ENCODE measurements around the gene HOOK2. TPM values are rescaled to one million over a fixed set of nuclear protein-coding genes. Genes with fewer than 3 reads are reported as not detected.

The HOOK2 gene
- total RNA-seq, 4 donors from 2014 or later: 13.5 to 24.1 (median 14.6) TPM

GRCh38 chr19:12757544-12758274 is 17.6 kb downstream of the HOOK2 start:
- H3K4me3 ChIP-seq: peak overlapping the region in 1 of 2 donors; percentile 47
- peak overlapping the region in 3 of 4 donors; percentile 1 to 67 (median 51) for H3K27ac ChIP-seq
- no peaks in the 10 kb centered on the region for H3K9me3 ChIP-seq
- H3K27me3 ChIP-seq: peaks cover 15% of the 10 kb centered on the region
- TF ChIP-seq, protein P1, sequence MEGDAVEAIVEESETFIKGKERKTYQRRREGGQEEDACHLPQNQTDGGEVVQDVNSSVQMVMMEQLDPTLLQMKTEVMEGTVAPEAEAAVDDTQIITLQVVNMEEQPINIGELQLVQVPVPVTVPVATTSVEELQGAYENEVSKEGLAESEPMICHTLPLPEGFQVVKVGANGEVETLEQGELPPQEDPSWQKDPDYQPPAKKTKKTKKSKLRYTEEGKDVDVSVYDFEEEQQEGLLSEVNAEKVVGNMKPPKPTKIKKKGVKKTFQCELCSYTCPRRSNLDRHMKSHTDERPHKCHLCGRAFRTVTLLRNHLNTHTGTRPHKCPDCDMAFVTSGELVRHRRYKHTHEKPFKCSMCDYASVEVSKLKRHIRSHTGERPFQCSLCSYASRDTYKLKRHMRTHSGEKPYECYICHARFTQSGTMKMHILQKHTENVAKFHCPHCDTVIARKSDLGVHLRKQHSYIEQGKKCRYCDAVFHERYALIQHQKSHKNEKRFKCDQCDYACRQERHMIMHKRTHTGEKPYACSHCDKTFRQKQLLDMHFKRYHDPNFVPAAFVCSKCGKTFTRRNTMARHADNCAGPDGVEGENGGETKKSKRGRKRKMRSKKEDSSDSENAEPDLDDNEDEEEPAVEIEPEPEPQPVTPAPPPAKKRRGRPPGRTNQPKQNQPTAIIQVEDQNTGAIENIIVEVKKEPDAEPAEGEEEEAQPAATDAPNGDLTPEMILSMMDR (IDR thresholded peaks at IDR 0.05): peak in 3 of 4 experiments; percentile 87 to 96 (median 91)
- no peak for TF ChIP-seq EP300 (IDR thresholded peaks at IDR 0.05)
- no peak for TF ChIP-seq POLR2AphosphoS5 (IDR thresholded peaks at IDR 0.05)
- TF ChIP-seq POLR2A (IDR thresholded peaks at IDR 0.05): no peak
- 11 to 41% methylated on average over 4 to 11 of the region's 60 CpGs for WGBS, 2 donors (ENCODE audit: low coverage in 1 of 2)
- H3K36me3 ChIP-seq: peaks cover 0 to 4% of the 10 kb centered on the region in 2 donors
- peaks cover 0 to 13% (median 4%) of the 10 kb centered on the region in 3 donors for H3K4me1 ChIP-seq
- peak; percentile 89 for ATAC-seq

GRCh38 chr19:12756150-12756883 is 19.0 kb downstream of the HOOK2 start:
- peaks cover 26% of the 10 kb centered on the region for H3K27me3 ChIP-seq
- no peak for ATAC-seq
- H3K36me3 ChIP-seq: no peaks in the 10 kb centered on the region
- WGBS, 2 donors (ENCODE audit: low coverage in 1 of 2): 82 to 93% methylated on average over 3 to 5 of the region's 19 CpGs
- no peaks in the 10 kb centered on the region for H3K9me3 ChIP-seq
- TF ChIP-seq POLR2AphosphoS5 (IDR thresholded peaks at IDR 0.05) (no peak), POLR2A (IDR thresholded peaks at IDR 0.05) (no peak), EP300 (IDR thresholded peaks at IDR 0.05) (no peak)
- TF ChIP-seq, protein P1 (IDR thresholded peaks at IDR 0.05): no peak
- no peak overlapping the region for H3K4me3 ChIP-seq
- H3K27ac ChIP-seq: no peak overlapping the region
- H3K4me1 ChIP-seq: peaks cover 0 to 13% (median 4%) of the 10 kb centered on the region in 3 donors

- ATAC-seq: no peak
- Histone ChIP-seq H3K27me3 (peaks cover 43% of the 10 kb centered on the region), H3K36me3 (no peaks in the 10 kb centered on the region), H3K4me1 (peaks cover 0 to 13% (median 4%) of the 10 kb centered on the region in 3 donors), H3K27ac (no peak overlapping the region), H3K4me3 (no peak overlapping the region), H3K9me3 (no peaks in the 10 kb centered on the region)
- no peak for TF ChIP-seq POLR2A (IDR thresholded peaks at IDR 0.05)
- TF ChIP-seq POLR2AphosphoS5 (IDR thresholded peaks at IDR 0.05): no peak
- no peak for TF ChIP-seq EP300 (IDR thresholded peaks at IDR 0.05)
- TF ChIP-seq, protein P1 (IDR thresholded peaks at IDR 0.05): no peak
- WGBS, 2 donors (ENCODE audit: low coverage in 1 of 2): 85% methylated on average over 11 of the region's 50 CpGs; no CpG with 5 or more reads in 1 of the 2 donors
These were observed 20.7 kb downstream of the HOOK2 start for GRCh38 chr19:12754465-12755196.

DNA sequence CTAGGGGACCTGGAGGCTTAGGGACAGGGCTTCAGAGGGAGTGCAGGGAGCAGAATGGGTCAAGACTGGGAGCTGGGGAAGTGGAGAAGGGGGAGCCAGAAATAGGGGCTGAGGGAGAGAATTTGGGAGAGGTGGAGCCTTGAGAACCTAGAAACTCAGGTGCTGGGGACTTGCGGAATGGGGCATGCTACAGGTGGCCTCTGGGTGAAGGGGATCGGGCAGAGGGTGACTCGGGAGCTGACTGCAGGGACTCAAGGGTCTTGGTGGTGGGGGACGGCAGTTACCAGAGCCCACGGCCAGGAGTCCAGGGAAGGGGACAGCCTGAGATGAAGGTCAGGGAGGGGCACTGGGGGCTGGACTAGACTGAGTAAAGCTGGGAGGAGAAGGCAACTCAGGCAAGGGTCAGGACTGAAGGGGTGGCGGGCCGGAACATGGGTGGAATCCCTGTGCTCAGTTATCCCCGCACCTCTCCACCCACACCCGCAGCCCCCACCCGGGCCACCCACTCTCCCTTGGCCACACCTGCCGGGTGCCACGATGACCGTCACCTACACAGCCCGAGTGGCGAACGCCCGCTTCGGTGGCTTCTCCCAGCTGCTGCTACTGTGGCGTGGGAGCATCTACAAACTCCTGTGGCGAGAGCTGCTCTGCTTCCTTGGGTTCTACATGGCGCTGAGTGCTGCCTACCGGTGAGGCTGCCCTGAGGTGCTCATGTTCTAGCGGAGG is 23.1 kb downstream of the HOOK2 start:
- peaks cover 0 to 16% of the 10 kb centered on the region in 2 donors for H3K36me3 ChIP-seq
- H3K9me3 ChIP-seq: peaks cover 0 to 7% (median 0%) of the 10 kb centered on the region in 3 donors
- H3K27ac ChIP-seq: no peak overlapping the region
- H3K4me3 ChIP-seq: no peak overlapping the region
- ATAC-seq: no peak
- H3K4me1 ChIP-seq: peaks cover 0 to 4% (median 0%) of the 10 kb centered on the region in 3 donors
- TF ChIP-seq, protein P1 (IDR thresholded peaks at IDR 0.05): no peak
- TF ChIP-seq POLR2A (IDR thresholded peaks at IDR 0.05) (no peak), POLR2AphosphoS5 (IDR thresholded peaks at IDR 0.05) (no peak), EP300 (IDR thresholded peaks at IDR 0.05) (no peak)
- WGBS, 2 donors (ENCODE audit: low coverage in 1 of 2): 62 to 70% methylated on average over 5 to 19 of the region's 23 CpGs
- H3K27me3 ChIP-seq: peaks cover 61% of the 10 kb centered on the region

Data from gastroesophageal sphincter (tissue), 4 donors.